NK-92 (cell line): ENCODE results near the gene SETD1A.

ENCODE experiments used
- DNase-seq: peaks from one replicate; lab custom pipeline; 2025; ENCODE audit not compliant: unreplicated experiment; lab: John Stamatoyannopoulos, UW

Gene SETD1A

DNA sequence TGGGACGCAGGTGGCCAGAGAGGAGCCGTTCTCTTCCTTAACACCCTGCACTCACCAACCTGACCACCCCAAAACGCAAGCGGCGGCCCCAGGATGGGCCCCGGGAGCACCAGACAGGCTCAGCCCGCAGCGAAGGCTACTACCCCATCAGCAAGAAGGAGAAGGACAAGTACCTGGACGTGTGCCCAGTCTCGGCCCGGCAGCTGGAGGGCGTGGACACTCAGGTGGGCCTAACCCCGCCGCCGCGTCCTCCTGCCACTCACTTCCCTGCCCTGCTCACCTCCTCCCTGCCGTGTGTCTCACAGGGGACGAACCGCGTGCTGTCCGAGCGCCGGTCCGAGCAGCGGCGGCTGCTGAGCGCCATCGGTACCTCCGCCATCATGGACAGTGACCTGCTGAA, 22.9 kb downstream of the SETD1A start:
- DNase-seq, result no peak

GRCh38 chr16:30980959-30981358, 23.4 kb downstream of the SETD1A start:
- DNase-seq, result no peak

DNA sequence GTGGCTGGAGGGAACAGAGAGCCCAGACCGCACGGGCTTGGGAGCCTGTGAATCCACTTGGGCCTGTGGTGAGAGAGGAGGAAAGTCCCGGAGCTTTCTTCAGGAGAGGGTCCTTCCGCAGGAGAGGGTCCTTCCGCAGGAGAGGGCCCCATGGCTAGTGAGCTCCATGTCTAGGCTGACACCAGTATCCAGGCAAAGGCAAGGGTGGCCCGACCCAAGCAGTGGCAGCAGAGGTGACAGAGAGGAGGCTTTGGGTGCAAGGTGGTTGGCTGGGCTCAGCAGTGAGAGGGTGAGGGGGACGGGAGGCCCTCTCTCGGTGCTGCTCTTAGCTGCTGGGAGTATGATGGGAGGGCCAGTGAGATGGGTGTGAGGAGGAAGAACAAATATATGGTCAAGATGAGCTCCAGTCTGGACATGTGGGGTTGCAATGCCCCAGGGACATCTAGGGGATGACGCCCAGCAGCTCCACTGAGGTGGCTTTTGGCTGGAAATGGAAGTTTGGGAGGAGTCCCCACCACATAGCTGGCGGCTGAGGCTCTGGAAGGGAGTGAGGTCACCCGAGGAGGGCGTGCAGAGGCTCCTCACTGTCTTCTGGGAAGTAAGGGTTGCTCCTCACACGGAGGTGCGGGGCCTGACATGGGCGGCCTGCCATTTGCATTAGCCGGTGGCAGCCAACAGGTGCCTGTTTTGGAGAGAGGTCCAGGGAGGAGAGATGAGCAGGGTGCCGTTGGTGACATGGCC, 25.2 kb downstream of the SETD1A start:
- DNase-seq, result no peak

GRCh38 chr16:30983289-30983889, 25.8 kb downstream of the SETD1A start:
- DNase-seq, result no peak

DNA sequence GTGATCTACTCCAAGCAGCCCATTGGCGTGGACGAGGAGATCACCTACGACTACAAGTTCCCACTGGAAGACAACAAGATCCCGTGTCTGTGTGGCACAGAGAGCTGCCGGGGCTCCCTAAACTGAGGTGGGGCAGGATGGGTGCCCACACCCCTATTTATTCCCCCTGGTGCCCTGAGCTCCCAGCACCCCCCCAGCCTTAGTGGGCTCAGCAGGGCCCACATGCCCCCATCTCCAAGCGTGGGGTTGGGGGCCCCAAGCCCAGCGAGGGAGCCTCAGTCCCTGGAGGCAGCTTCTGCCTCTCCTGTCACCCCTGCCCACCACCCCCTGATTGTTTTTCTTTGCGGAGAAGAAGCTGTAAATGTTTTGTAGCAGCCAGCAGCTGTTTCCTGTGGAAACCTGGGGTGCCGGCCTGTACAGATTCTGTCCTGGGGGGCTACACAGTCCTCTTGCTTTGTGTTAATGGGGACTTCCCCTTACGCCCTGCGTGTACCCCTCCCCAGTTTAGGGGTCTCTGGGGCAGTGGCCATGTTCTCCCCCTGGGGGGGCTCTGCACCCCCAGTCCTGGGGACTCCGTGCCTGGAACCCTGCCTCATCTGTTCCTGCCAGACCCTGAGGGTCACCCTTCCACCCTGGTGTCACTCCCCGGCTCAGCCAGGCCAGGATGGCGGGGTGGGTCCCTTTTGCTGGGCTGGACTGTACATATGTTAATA, 26.5 kb downstream of the SETD1A start:
- DNase-seq, result no peak

DNA sequence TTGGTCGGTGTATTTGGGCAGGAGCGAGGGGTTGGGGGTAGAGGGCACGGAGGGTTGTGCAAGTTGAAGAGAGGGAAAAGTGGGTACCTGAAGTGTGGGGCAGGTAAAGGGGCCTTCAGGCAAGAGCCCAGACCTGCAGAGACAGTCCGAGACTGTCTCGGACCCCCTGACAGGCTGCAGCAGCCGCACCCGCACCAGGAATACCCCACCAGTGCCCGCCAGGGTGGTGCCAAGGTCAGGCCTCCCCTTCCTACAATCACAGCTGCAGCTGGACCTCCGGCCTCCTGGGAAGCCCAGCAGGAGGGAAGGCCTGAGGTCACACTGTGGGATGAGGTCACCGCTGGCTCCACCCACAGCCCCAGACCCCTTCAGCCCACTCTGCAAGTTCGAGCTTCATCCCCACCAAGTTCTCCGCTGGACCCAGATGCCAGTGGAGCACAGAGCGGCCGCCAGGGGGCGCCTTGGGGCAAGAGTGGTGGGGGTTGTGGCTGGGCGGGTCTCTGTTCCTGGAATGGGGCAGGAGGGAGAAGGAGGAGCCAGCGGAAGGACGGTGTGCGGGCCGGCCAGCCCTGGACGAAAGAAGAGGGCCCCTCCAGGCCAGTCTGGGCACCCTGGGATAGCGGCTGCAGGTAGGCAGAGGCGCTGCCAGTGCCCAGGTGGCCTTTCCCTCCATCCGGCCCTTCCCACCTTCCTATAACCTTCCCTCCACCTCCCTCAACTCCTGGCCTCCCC, 27.3 kb downstream of the SETD1A start, which contains the start of gene HSD3B7:
TSS of gene HSD3B7 (plus strand) at position 539 of the 732 bp plus-strand sequence. CDS start 452 bp downstream, outside the sequence.
- no peak for DNase-seq

- no peak for DNase-seq
These were observed 28.0 kb downstream of the SETD1A start for GRCh38 chr16:30985401-30986128.

DNA sequence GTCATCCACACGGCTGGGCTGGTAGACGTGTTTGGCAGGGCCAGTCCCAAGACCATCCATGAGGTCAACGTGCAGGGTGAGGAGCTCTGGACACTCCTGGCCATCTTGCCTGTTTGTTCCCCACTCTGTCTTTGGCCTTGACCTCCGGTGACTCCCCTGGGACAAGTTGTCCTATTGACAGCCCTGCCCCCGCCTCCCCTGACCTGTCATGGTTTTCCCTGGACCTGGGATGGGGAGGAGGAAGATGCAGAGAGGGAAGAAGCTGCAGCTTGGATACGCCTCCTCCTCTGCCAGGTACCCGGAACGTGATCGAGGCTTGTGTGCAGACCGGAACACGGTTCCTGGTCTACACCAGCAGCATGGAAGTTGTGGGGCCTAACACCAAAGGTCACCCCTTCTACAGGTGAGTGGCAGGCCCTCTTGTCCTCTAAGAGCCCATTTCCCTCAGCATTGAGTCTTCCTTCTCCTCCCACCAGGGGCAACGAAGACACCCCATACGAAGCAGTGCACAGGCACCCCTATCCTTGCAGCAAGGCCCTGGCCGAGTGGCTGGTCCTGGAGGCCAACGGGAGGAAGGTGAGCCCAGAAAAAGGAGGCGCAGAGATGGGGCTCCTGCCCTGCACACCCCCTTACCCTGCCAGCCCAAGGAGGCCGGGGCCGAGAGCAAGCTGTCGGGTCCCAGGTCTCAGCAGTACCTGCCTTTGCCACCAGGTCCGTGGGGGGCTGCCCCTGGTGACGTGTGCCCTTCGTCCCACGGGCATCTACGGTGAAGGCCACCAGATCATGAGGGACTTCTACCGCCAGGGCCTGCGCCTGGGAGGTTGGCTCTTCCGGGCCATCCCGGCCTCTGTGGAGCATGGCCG, 28.8 kb downstream of the SETD1A start:
- DNase-seq, result no peak

GRCh38 chr16:30987581-30988190, 30.1 kb downstream of the SETD1A start:
- DNase-seq, result no peak

DNA sequence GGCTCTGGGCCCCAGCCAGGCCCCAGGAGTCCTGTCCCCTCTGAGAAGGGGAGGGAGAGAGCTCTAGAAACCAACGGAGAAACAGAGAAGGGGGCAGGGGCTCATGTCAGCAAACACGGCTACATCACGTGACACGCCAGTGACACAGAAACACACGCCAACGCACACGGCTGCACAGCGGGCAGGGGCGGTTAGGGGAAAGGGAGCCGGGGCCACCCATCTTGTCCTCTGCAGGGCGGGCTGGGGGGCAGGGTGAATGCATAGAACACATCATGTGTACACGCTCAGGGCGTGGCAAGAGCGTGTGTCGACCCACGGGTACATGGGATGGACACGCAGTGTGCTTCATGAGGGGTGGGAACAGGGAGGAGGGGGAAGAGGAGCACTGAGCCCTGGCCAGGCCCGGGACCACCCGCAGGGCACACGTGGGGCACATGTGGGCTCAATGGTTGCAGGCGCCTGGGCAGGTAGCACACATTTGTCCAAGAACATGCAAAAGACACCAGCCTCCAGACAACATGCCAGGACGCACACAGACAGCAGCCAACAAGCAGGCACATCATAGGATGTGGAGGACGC, 32.0 kb downstream of the SETD1A start:
- no peak for DNase-seq

- DNase-seq, result no peak
These were observed 32.6 kb downstream of the SETD1A start for GRCh38 chr16:30990105-30990504.

DNA sequence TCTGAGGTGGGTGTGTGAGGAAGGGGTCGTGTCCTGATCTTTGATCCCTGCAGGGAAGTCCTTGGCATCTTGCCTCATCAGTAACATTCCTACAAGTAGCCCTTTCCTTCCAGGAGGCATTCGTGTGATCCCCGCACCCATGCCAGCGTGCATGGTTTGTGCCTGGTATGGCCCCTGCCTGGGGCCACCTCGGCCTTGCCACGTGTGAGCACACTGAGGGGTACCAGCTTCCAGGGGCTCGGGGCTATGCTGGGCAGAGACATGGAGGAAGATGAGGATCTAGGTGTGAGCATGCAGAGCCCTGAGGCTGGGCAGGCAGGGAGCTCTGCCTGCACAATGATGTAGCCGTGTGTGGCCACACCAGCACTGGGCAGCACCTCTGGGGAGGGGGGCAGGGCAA, 33.5 kb downstream of the SETD1A start:
- no peak for DNase-seq

DNA sequence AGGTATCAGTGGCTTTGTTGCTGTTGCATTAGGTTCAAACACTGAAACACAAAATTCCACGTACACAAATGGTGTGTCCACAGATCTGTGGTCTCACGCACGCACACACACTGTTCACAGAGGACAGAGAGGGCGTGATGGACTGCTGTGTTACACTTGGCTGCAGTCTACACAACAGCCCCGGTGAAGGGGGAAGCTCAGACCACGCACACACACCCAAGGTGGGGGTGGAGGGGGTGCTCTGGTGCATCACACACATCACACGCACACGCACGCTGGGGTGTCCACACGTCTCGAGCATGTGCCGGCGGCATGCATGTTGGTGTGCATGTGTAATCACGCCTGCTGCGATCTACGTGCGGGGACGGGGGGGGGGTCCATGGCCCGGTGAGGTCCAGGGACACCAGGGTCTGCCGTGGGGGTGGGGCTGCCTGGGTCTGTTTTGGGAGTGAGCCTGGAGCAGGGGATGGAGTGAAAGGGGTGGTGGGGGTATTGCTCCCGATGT, 34.8 kb downstream of the SETD1A start:
- DNase-seq, result no peak

GRCh38 chr16:30992931-30993816, 35.6 kb downstream of the SETD1A start:
- DNase-seq, result no peak

DNA sequence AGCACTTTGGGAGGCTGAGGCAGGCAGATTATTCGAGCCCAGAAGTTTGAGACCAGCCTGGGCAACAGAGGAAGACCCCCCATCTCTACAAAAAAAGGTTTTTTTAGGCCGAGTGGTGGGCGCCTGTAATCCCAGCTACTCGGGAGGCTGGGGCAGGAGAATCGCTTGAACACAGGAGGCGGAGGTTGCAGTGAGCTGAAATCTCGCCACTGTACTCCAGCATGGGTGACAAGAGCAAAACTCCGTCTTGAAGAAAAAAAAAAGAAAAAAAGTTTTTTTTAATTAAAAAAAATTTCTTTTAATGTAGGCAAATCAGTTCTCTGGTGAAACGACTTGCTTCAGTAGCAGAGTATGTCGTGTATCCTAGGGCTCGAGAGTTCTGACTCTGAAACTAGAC, 38.4 kb downstream of the SETD1A start:
- DNase-seq, result no peak

DNA sequence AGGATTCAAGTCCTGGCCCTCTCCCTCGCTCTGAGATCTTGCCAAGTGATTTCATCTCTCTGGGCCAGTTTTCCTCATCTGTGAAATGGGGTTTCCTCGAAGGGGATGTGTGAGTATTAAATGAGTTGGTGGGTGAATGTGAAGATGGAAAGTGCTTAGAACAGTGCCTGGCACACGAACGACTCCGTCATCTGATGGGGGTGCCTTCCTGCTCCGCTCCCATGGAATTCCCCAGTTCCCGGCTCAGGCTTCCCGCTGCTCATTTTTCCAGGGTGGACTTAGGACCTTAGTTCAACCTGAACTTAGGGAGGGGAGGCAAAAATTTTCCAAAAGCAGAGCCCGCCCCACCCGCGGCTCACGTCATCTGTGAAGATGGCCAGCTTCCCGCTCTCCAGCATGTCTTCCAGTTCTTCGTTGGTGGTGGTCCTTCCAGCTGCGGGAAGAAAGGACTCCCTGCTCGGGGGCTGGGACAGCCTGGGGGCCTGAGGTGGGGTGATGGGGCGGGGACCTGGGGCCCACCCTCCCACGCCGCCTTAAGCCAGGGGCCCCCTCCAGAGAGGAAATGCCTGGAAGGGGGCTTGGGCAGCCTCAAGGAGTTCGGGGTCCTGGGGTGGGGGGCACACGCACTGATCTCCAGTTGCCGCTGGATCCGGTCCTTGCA, 38.9 kb downstream of the SETD1A start:
- no peak for DNase-seq

GRCh38 chr16:30996985-30997724, 39.6 kb downstream of the SETD1A start:
- DNase-seq, result no peak
